B cell (primary cell): ENCODE measurements around the gene TRMT11. TPM values are rescaled to one million over a fixed set of nuclear protein-coding genes. Genes with fewer than 3 reads are reported as not detected.

Experiments used
- ATAC-seq: fragments of 200-7000 bp; cut with Tn5 transposase; one replicate; pipeline ENCODE4 v1.10.0; 2021; ENCODE audit warnings: low read depth, mild to moderate bottlenecking, moderate number of reproducible peaks, moderate library complexity
- CTCF ChIA-PET: fragments of 350-600 bp; sonication (Branson Sonifier 250); formaldehyde crosslinking; loops from one replicate; lab custom pipeline; 2021; ENCODE audit warnings: antibody characterized with exemption, inconsistent platforms; lab: Charles Lee
- POLR2A ChIA-PET: fragments of 350-600 bp; sonication (Branson Sonifier 250); formaldehyde crosslinking; loops from one replicate; lab custom pipeline; 2021; ENCODE audit warnings: antibody characterized with exemption; lab: Charles Lee
- DNase-seq: peaks from one replicate; pipeline ENCODE4 v3.0.0; 2013
- H2AFZ ChIP-seq: 2 replicates; pipeline ENCODE4 v1.6.1; 2012; ENCODE audit warnings: mild to moderate bottlenecking, low read depth, low read length; ENCODE audit not compliant: insufficient read depth, poor library complexity, severe bottlenecking
- H3K27ac ChIP-seq, 2 donors: 1 replicate in 1 of 2; 2 replicates in 1 of 2; pipeline ENCODE4 v1.5.1; 2012 to 2013; ENCODE audit warnings: low read length in 2 of 2, mild to moderate bottlenecking in 2 of 2, moderate library complexity in 1 of 2
- H3K27me3 ChIP-seq, 4 experiments: fragments of 200-600 bp in 1 of 4; sonication (generic) in 1 of 4; replicated peaks in 1 of 4; 1 replicate in 2 of 4; 2 replicates in 2 of 4; pipeline versions ENCODE4 v1.6.1 to v1.7.0; 2013 to 2016; ENCODE audit warnings: low read length in 3 of 4, mild to moderate bottlenecking in 2 of 4, mixed read lengths in 1 of 4, moderate library complexity in 1 of 4; ENCODE audit not compliant: insufficient read depth in 4 of 4, control insufficient read depth in 3 of 4; ENCODE audit errors: control extremely low read depth in 1 of 4
- H3K36me3 ChIP-seq, 2 experiments: replicated peaks in 1 of 2; 1 replicate in 1 of 2; 2 replicates in 1 of 2; pipeline versions ENCODE4 v1.6.1 to v1.7.1; 2013; ENCODE audit warnings: low read length in 1 of 2; ENCODE audit not compliant: insufficient read depth in 2 of 2, control insufficient read depth in 1 of 2; ENCODE audit errors: control extremely low read depth in 1 of 2, extremely low read depth in 1 of 2
- H3K4me1 ChIP-seq, 2 donors: fragments of 200-600 bp in 1 of 2; sonication (generic) in 1 of 2; 1 replicate in 1 of 2; 2 replicates in 1 of 2; pipeline versions ENCODE4 v1.5.1 to v1.6.1; 2013 to 2017; ENCODE audit warnings: low read length in 2 of 2; ENCODE audit not compliant: control insufficient read depth in 2 of 2, insufficient read depth in 2 of 2
- H3K4me2 ChIP-seq: replicated peaks from 2 replicates; pipeline ENCODE3; 2012; ENCODE audit warnings: mild to moderate bottlenecking, low read depth, low read length; ENCODE audit not compliant: poor library complexity, severe bottlenecking
- H3K4me3 ChIP-seq, 5 experiments: fragments of 200-600 bp in 1 of 5; sonication (generic) in 1 of 5; 1 replicate in 3 of 5; 2 replicates in 2 of 5; pipeline versions ENCODE4 v1.5.1 to v1.7.0; 2011 to 2016; ENCODE audit warnings: low read length in 4 of 5, mild to moderate bottlenecking in 4 of 5, low read depth in 2 of 5, control low read depth in 1 of 5, moderate library complexity in 1 of 5; ENCODE audit not compliant: insufficient read depth in 1 of 5; ENCODE audit errors: control extremely low read depth in 1 of 5, extremely low read depth in 1 of 5
- H3K79me2 ChIP-seq: fragments of 200-600 bp; sonication (generic); one replicate; pipeline ENCODE4 v1.6.0; 2016; ENCODE audit warnings: low read length; ENCODE audit not compliant: control insufficient read depth, insufficient read depth
- H3K9ac ChIP-seq: fragments of 200-600 bp; sonication (generic); 2 replicates; pipeline ENCODE4 v1.6.1; 2017; ENCODE audit warnings: mild to moderate bottlenecking, low read length, moderate library complexity
- H3K9me3 ChIP-seq, 3 donors: one replicate each; pipeline versions ENCODE4 v1.6.1 to v1.7.1; 2013; ENCODE audit warnings: low read length in 2 of 3; ENCODE audit not compliant: control insufficient read depth in 2 of 3, insufficient read depth in 1 of 3; ENCODE audit errors: control extremely low read depth in 1 of 3
- H4K20me1 ChIP-seq: 2 replicates; pipeline ENCODE4 v1.6.0; 2012; ENCODE audit warnings: mild to moderate bottlenecking, low read length; ENCODE audit not compliant: insufficient read depth, control insufficient read depth, poor library complexity, severe bottlenecking
- H3K27ac Mint-ChIP-seq: one replicate; pipeline ENCODE4 v1.8.0; 2021; ENCODE audit warnings: mixed read lengths
- H3K27me3 Mint-ChIP-seq: one replicate; pipeline ENCODE4 v1.8.0; 2021; ENCODE audit warnings: mixed read lengths
- H3K4me1 Mint-ChIP-seq: one replicate; pipeline ENCODE4 v1.8.0; 2021; ENCODE audit warnings: mixed read lengths
- H3K4me3 Mint-ChIP-seq: one replicate; pipeline ENCODE4 v1.8.0; 2021; ENCODE audit warnings: mixed read lengths
- H3K9me3 Mint-ChIP-seq: one replicate; pipeline ENCODE4 v1.8.0; 2022; ENCODE audit warnings: mixed read lengths; ENCODE audit not compliant: insufficient read depth
- EZH2 ChIP-seq: IDR thresholded peaks from 2 replicates; pipeline ENCODE4 v1.6.1; 2012; ENCODE audit warnings: borderline replicate concordance, low read depth, mild to moderate bottlenecking, moderate library complexity, low read length; ENCODE audit not compliant: insufficient read depth, poor library complexity, severe bottlenecking
- whole genome bisulfite sequencing: methylation state at CpG from one replicate; pipeline ENCODE4 v1.1.5; 2013; ENCODE audit warnings: missing lambda C conversion rate; ENCODE audit not compliant: insufficient coverage; 5-methylcytosine and 5-hydroxymethylcytosine counted together
- intact Hi-C: fragments of 100-400 bp; cut with micrococcal nuclease; formaldehyde crosslinking; loops from one replicate; pipeline ENCODE4 v1.10.0; 2022
- polyA plus RNA-seq: library from polyadenylated mRNA; depleted of rRNA; stranded (reverse); fragments of >200 nt; gene quantifications from 2 replicates; pipeline ENCODE4 v1.2.3, GENCODE V29; 2012
- total RNA-seq, 2 donors: library from RNA; stranded (reverse); fragments of 120-200 nt in 1 of 2; gene quantifications; 1 replicate in 1 of 2; 2 replicates in 1 of 2; pipeline versions ENCODE4 v1.2.3 to v1.2.4, GENCODE V29; 2013 to 2022
- TF ChIP-seq, protein P1 (sequence below): fragments of 200-600 bp; IDR thresholded peaks from one replicate; pipeline ENCODE4 v1.8.0; 2022; ENCODE audit warnings: antibody characterized with exemption, mild to moderate bottlenecking

The TRMT11 gene
- total and polyA plus RNA-seq, 2 donors (not counting 1 experiment from before 2014, with no cell fraction given), result 12.1 to 30.4 TPM

DNA sequence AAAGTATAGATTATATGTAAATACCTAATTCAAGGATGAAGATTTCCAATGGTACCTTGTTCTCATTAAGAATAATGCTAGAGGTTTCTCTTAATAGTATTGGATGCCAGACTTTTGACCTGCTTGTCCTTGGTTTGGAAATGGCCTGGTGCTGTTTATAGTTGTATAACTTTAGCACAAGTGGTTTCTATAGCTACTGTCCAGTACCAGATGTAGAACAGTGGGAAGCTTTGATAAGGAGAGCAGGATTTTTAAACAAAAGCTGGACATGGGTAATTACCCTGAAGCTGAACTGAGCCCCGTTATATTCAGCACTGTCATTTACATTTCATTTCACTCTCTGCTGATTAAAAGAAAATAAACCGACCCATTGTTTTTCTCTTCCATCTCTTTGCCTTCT lies 43.7 kb downstream of the TRMT11 start:
- WGBS, result no CpG with 5 or more reads among the region's 2 CpGs
- H3K27me3 ChIP-seq, result no peaks in the 10 kb centered on the region
- no peaks in the 10 kb centered on the region for H3K27me3 Mint-ChIP-seq
- no peaks in the 10 kb centered on the region for H3K9me3 Mint-ChIP-seq
- DNase-seq, result no peak
- no peak overlapping the region for H3K27ac Mint-ChIP-seq
- H3K4me1 Mint-ChIP-seq, result no peaks in the 10 kb centered on the region
- no peaks in the 10 kb centered on the region for H3K79me2 ChIP-seq
- CTCF ChIA-PET, result no interaction called here
- H3K27ac ChIP-seq, result no peak overlapping the region
- ATAC-seq, result no peak
- POLR2A ChIA-PET, result interaction anchor here (0.6 kb wide), 1 partner anchor 1535 kb away, joined by 3 read pairs; no protein-coding TSS in a partner anchor
- H3K4me3 ChIP-seq, result no peak overlapping the region
- peaks cover 5 to 24% of the 10 kb centered on the region in 2 experiments for H3K36me3 ChIP-seq
- H3K4me2 ChIP-seq, result no peak overlapping the region
- no peak overlapping the region for H3K4me3 Mint-ChIP-seq
- no peaks in the 10 kb centered on the region for H3K4me1 ChIP-seq
- intact Hi-C loops, result no loop called here
- no peaks in the 10 kb centered on the region for H3K9me3 ChIP-seq
- no peak overlapping the region for H3K9ac ChIP-seq
- no peaks in the 10 kb centered on the region for H4K20me1 ChIP-seq
- no peak overlapping the region for H2AFZ ChIP-seq
- TF ChIP-seq EZH2, result no peak
- TF ChIP-seq, protein P1, sequence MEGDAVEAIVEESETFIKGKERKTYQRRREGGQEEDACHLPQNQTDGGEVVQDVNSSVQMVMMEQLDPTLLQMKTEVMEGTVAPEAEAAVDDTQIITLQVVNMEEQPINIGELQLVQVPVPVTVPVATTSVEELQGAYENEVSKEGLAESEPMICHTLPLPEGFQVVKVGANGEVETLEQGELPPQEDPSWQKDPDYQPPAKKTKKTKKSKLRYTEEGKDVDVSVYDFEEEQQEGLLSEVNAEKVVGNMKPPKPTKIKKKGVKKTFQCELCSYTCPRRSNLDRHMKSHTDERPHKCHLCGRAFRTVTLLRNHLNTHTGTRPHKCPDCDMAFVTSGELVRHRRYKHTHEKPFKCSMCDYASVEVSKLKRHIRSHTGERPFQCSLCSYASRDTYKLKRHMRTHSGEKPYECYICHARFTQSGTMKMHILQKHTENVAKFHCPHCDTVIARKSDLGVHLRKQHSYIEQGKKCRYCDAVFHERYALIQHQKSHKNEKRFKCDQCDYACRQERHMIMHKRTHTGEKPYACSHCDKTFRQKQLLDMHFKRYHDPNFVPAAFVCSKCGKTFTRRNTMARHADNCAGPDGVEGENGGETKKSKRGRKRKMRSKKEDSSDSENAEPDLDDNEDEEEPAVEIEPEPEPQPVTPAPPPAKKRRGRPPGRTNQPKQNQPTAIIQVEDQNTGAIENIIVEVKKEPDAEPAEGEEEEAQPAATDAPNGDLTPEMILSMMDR, result no peak

DNA sequence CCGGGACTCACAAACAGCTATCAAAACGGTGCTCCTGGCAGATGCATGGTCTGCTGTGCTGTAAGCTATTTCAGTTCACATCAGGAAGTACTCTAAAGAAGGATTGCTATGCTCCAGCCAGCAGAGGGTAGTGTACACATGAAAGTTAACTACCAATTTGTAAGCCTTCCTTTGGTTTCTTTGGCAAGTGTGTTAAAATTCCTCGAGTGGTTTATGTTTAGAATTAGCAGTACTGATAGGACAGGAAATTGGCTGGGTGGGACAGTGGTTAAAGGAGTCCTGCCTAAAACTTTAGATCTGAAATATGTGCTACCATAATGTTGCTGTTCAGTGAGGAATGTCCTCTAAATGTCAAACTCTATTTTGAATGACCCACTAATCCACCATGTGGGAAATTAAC lies 47.4 kb downstream of the TRMT11 start:
- Mint-ChIP-seq H3K9me3 (no peaks in the 10 kb centered on the region), H3K27me3 (no peaks in the 10 kb centered on the region), H3K4me3 (no peak overlapping the region), H3K27ac (no peak overlapping the region), H3K4me1 (no peaks in the 10 kb centered on the region)
- Histone ChIP-seq H3K79me2 (no peaks in the 10 kb centered on the region), H3K9me3 (no peaks in the 10 kb centered on the region), H3K4me2 (no peak overlapping the region), H3K27ac (no peak overlapping the region), H2AFZ (no peak overlapping the region), H3K9ac (no peak overlapping the region), H3K4me1 (no peaks in the 10 kb centered on the region), H3K36me3 (peaks cover 9 to 24% of the 10 kb centered on the region in 2 experiments), H3K27me3 (no peaks in the 10 kb centered on the region), H3K4me3 (no peak overlapping the region), H4K20me1 (no peaks in the 10 kb centered on the region)
- ChIA-PET CTCF (no interaction called here), POLR2A (no interaction called here)
- intact Hi-C loops, result no loop called here
- DNase-seq, result no peak
- no peak for TF ChIP-seq EZH2
- TF ChIP-seq, protein P1, result no peak
- 14% methylated on average over 2 of the region's 3 CpGs for WGBS
- ATAC-seq, result no peak
